ENCODE results near the gene FAM222B. TPM values are rescaled to one million over a fixed set of nuclear protein-coding genes. Genes with fewer than 3 reads are reported as not detected.

Gene FAM222B
- total and polyA plus RNA-seq, 9 of the 15 experiments (the other 6 are each of a cell fraction or from before 2014, with no cell fraction given), result 4.0 to 34.6 (median 7.5) TPM

DNA sequence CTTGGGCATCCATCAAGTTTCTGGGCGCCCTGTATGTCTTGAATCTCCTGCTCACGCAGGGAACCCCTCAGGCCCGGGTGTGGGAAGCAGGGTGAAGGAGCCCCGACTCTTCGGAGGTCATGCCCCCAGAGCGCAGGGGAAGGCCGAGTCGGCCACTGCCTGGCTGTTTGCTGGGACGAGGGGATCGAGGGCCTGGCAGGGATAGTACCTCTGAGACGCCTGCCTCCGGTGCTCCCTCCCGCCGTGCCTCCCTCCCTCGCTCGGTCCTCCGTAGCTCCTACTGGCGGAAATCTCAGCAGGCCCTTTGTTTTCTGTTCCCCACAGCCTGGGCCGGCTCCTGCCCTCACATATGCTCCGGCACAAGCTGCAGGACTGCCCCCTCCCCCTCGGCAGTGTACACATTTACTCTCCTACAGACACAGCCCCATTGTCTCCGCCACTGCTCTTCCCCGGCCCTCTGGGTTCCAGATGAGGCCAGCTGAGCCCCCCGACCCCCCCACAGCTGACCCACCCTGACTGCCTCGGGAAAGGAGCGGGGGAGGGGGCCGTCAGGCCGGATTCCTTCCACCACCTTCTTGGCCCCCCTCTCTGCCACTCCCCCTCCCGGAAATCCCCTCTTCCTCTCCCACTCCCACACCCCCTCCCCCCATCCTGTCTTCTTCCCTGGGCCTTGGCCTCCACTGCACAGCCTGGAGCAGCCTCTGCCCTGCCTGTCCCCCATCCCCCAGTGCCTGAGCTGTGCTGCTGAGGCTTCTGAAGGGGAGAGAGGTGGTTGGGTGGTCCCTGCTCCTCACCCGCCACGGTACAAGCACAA is 97.4 kb downstream of the FAM222B start (continued):
- TF ChIP-seq CHD4 (IDR thresholded peaks at IDR 0.05; ENCODE audit: insufficient read depth, insufficient replicate concordance, low read depth, low read length, poor library complexity, severe bottlenecking) (no peak), XRCC5 (IDR thresholded peaks at IDR 0.05; ENCODE audit: low read depth, low read length) (no peak), MYBL2 (IDR thresholded peaks at IDR 0.05; ENCODE audit: low read depth) (no peak), MYBL2 (CRISPR knock-in tag; IDR thresholded peaks at IDR 0.05; ENCODE audit: borderline replicate concordance) (no peak), GABPB1 (CRISPR knock-in tag; IDR thresholded peaks at IDR 0.05) (0 out of 2 replicates have a peak, but pooled peaks have one; percentile 19), GTF2F1 (IDR thresholded peaks at IDR 0.05; ENCODE audit: low read depth, low read length) (no peak), BMI1 (IDR thresholded peaks at IDR 0.05; ENCODE audit: low read length) (no peak)
- TF ChIP-seq, protein P1, sequence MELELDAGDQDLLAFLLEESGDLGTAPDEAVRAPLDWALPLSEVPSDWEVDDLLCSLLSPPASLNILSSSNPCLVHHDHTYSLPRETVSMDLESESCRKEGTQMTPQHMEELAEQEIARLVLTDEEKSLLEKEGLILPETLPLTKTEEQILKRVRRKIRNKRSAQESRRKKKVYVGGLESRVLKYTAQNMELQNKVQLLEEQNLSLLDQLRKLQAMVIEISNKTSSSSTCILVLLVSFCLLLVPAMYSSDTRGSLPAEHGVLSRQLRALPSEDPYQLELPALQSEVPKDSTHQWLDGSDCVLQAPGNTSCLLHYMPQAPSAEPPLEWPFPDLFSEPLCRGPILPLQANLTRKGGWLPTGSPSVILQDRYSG (tag; conservative IDR thresholded peaks at IDR 0.05; ENCODE audit: low read depth), result no peak

All from K562 (cell line).